HepG2 (cell line): ENCODE data around the gene VCL. TPM values are rescaled to one million over a fixed set of nuclear protein-coding genes. Genes with fewer than 3 reads are reported as not detected.

Experiments used
- ATAC-seq: fragments of 200-7000 bp; cut with Tn5 transposase; 3 replicates; pipeline ENCODE4 v1.9.1; 2020; ENCODE audit warnings: mild to moderate bottlenecking, moderate library complexity
- BruUV-seq: library from RNA; stranded (reverse); fragments of 400-500 nt; replicated peaks from 2 replicates; lab custom pipeline; 2021; lab: Mats Ljungman, UMichigan
- CTCF ChIA-PET: fragments of 300-600 bp; formaldehyde crosslinking; extraction: SDS; loops from one replicate; lab custom pipeline; 2021; ENCODE audit warnings: low total read pairs, inconsistent platforms, low intra/inter-chr PET ratio; lab: Yijun Ruan, JAX
- POLR2A ChIA-PET: fragments of 350-600 bp; sonication (Branson Sonifier 250); formaldehyde crosslinking; loops from one replicate; lab custom pipeline; 2020; ENCODE audit warnings: antibody characterized with exemption, inconsistent platforms; lab: Yijun Ruan, JAX
- DNase-seq: peaks from one replicate; pipeline ENCODE4 v3.0.0-alpha.2; 2015; ENCODE audit warnings: low spot score
- FAIRE-seq: peaks from 3 replicates; lab custom pipeline; 2011; peaks lifted over from hg19 to GRCh38; lab: Jason Lieb, UNC
- H2AFZ ChIP-seq: one replicate; pipeline ENCODE4 v1.6.1; 2011; ENCODE audit warnings: low read length, inconsistent platforms
- H3K27ac ChIP-seq: fragments of 300-600 bp; 3 replicates; pipeline ENCODE4 v1.8.0; 2011; ENCODE audit warnings: mixed run types, mild to moderate bottlenecking, mixed read lengths, low read length, inconsistent platforms; ENCODE audit not compliant: insufficient read depth; ENCODE audit errors: extremely low read length
- H3K27me3 ChIP-seq, 2 experiments: fragments of 200-600 bp in 1 of 2; 2 replicates in 1 of 2; 3 replicates in 1 of 2; pipeline versions ENCODE4 v1.6.0 to v1.8.0; 2011; ENCODE audit warnings: low read length in 2 of 2, mild to moderate bottlenecking in 2 of 2, moderate library complexity in 2 of 2, inconsistent platforms in 1 of 2; ENCODE audit not compliant: insufficient read depth in 2 of 2, control insufficient read depth in 1 of 2
- H3K36me3 ChIP-seq, 2 experiments: fragments of 200-600 bp in 1 of 2; replicated peaks in 1 of 2; 2 replicates in 1 of 2; 3 replicates in 1 of 2; pipeline versions ENCODE4 v1.5.1 to v1.8.0; 2011; ENCODE audit warnings: low read length in 2 of 2, inconsistent platforms in 1 of 2; ENCODE audit not compliant: insufficient read depth in 2 of 2, control insufficient read depth in 1 of 2
- H3K4me1 ChIP-seq: 2 replicates; pipeline ENCODE4 v1.5.1; 2012; ENCODE audit warnings: low read length, inconsistent platforms; ENCODE audit not compliant: insufficient read depth
- H3K4me2 ChIP-seq: 2 replicates; pipeline ENCODE4 v1.6.0; 2011; ENCODE audit warnings: low read depth, low read length, inconsistent platforms
- H3K4me3 ChIP-seq, 3 experiments: fragments of 200-600 bp in 1 of 3; sonication (generic), shearing (Covaris generic) in 1 of 3; replicated peaks in 1 of 3; 2 replicates each; pipeline ENCODE4 v1.5.1; 2011 to 2016; ENCODE audit warnings: low read length in 3 of 3, inconsistent platforms in 2 of 3, low read depth in 2 of 3, mild to moderate bottlenecking in 2 of 3, control low read depth in 1 of 3, mixed read lengths in 1 of 3; ENCODE audit not compliant: insufficient read depth in 1 of 3
- H3K79me2 ChIP-seq: one replicate; pipeline ENCODE4 v1.6.1; 2011; ENCODE audit warnings: low read length, inconsistent platforms; ENCODE audit not compliant: insufficient read depth
- H3K9ac ChIP-seq: 2 replicates; pipeline ENCODE4 v1.6.0; 2011; ENCODE audit warnings: mild to moderate bottlenecking, low read depth, low read length, inconsistent platforms; ENCODE audit not compliant: insufficient read depth
- H3K9me3 ChIP-seq: 2 replicates; pipeline ENCODE4 v1.5.1; 2012; ENCODE audit warnings: mild to moderate bottlenecking, low read length
- H4K20me1 ChIP-seq: 2 replicates; pipeline ENCODE4 v1.6.0; 2011; ENCODE audit warnings: inconsistent platforms, mild to moderate bottlenecking, low read length, moderate library complexity; ENCODE audit not compliant: insufficient read depth
- CBFB ChIP-seq: sonication (generic); formaldehyde crosslinking; IDR thresholded peaks from 2 replicates; pipeline ENCODE4 v1.4.0; 2020; ENCODE audit warnings: missing genetic modification reagents
- JUN ChIP-seq: sonication (generic); formaldehyde crosslinking; IDR thresholded peaks from 2 replicates; pipeline ENCODE4 v1.4.0; 2020; ENCODE audit warnings: mild to moderate bottlenecking, missing genetic modification reagents
- MTF2 ChIP-seq: sonication (generic); formaldehyde crosslinking; IDR thresholded peaks from 2 replicates; pipeline ENCODE4 v1.5.0; 2020; ENCODE audit warnings: missing genetic modification reagents, borderline replicate concordance
- NR2C2 ChIP-seq: sonication (generic); formaldehyde crosslinking; IDR thresholded peaks from 2 replicates; pipeline ENCODE4 v1.4.0; 2020; ENCODE audit warnings: missing genetic modification reagents, mild to moderate bottlenecking, moderate library complexity, borderline replicate concordance
- RAD21 ChIP-seq: fragments of 450-650 bp; formaldehyde crosslinking; IDR thresholded peaks from 2 replicates; pipeline ENCODE4 v1.5.0; 2020; ENCODE audit warnings: mild to moderate bottlenecking
- SUZ12 ChIP-seq: fragments of 150-350 bp; IDR thresholded peaks from 2 replicates; pipeline ENCODE4 v1.6.1; 2014; ENCODE audit warnings: low read depth, low read length
- ZBTB44 ChIP-seq: sonication (generic); formaldehyde crosslinking; IDR thresholded peaks from 2 replicates; pipeline ENCODE4 v1.4.0; 2020; ENCODE audit warnings: missing genetic modification reagents
- ZFY ChIP-seq: sonication (generic); formaldehyde crosslinking; IDR thresholded peaks from 2 replicates; pipeline ENCODE4 v1.4.0; 2020; ENCODE audit warnings: missing genetic modification reagents
- ZKSCAN5 ChIP-seq: sonication (generic); formaldehyde crosslinking; IDR thresholded peaks from 2 replicates; pipeline ENCODE4 v1.5.1; 2020; ENCODE audit warnings: mild to moderate bottlenecking, missing genetic modification reagents
- ZNF225 ChIP-seq: sonication (generic); formaldehyde crosslinking; IDR thresholded peaks from 2 replicates; pipeline ENCODE4 v1.4.0; 2020; ENCODE audit warnings: mild to moderate bottlenecking, missing genetic modification reagents
- ZNF33B ChIP-seq: sonication (generic); formaldehyde crosslinking; IDR thresholded peaks from 2 replicates; pipeline ENCODE4 v1.5.1; 2020; ENCODE audit warnings: mild to moderate bottlenecking, missing genetic modification reagents
- ZNF431 ChIP-seq: sonication (generic); formaldehyde crosslinking; IDR thresholded peaks from 2 replicates; pipeline ENCODE4 v1.9.0; 2022; ENCODE audit warnings: missing genetic modification reagents, low read depth, mild to moderate bottlenecking, borderline replicate concordance
- WGBS: methylation state at CpG from one replicate; pipeline ENCODE4 v1.1.6; 2017; ENCODE audit warnings: low lambda C conversion rate; 5-methylcytosine and 5-hydroxymethylcytosine counted together
- in situ Hi-C: cut with HindIII; loops from 2 replicates; pipeline ENCODE4 v1.10.0; 2017; ENCODE audit warnings: low pct_unique_long_range_greater_than_20kb; ENCODE audit not compliant: extremely low pct_ligation_motif_present
- intact Hi-C: fragments of 100-400 bp; cut with micrococcal nuclease; formaldehyde crosslinking; loops from one replicate; pipeline ENCODE4 v1.10.0; 2022; ENCODE audit not compliant: unreplicated experiment
- polyA plus RNA-seq, 8 experiments: library from polyadenylated mRNA; depleted of rRNA in 3 of 8; stranded (reverse) in 7 of 8; unstranded in 1 of 8; fragments of >200 nt; fragmentation: Illumina TruSeq in 4 of 8; extraction: Trizol in 4 of 8; gene quantifications; 2 replicates each; pipeline versions ENCODE4 v1.2.1 to v1.2.3, GENCODE V29; 2011 to 2016; ENCODE audit warnings: low read depth in 4 of 8, missing spikeins in 1 of 8, mixed read lengths in 1 of 8; ENCODE audit not compliant: insufficient read depth in 1 of 8
- total RNA-seq, 5 experiments: library from RNA; depleted of rRNA; stranded (reverse); fragments of >200 nt; fragmentation: Illumina TruSeq; extraction: Trizol; gene quantifications; 2 replicates each; pipeline ENCODE4 v1.2.3, GENCODE V29; 2016; ENCODE audit warnings: low read depth in 1 of 5

VCL gene
- total and polyA plus RNA-seq, 2 of the 13 experiments (the other 11 are each of a cell fraction or from before 2014, with no cell fraction given) = 17.3 to 26.9 TPM

DNA sequence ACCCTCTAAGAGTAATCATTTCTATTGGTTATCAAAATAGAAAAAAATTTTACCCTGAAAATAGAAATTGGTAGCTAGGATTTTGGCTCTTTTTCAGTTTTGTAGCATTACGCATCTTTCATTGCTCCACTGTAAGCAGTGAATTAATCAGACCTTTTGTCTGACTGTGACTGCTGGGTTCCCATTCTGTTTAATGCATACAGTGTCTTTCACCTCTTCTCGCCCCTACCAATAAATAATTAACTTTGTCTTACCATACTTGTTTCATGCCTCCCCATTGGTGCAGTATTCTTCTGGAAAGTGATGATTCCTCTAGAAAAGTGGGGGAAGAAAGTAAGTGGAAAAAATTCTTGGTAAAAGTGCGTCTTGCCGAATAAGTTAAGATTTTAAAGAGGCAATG, 79.5 kb downstream of the VCL start:
- Histone ChIP-seq H3K79me2 (no peaks in the 10 kb centered on the region), H3K4me1 (no peaks in the 10 kb centered on the region), H3K36me3 (peaks cover 6 to 24% of the 10 kb centered on the region in 2 experiments), H3K27ac (no peak overlapping the region), H3K9me3 (no peaks in the 10 kb centered on the region), H3K4me2 (no peak overlapping the region), H3K9ac (no peak overlapping the region), H3K27me3 (no peaks in the 10 kb centered on the region), H3K4me3 (no peak overlapping the region), H2AFZ (no peak overlapping the region), H4K20me1 (no peaks in the 10 kb centered on the region)
- CTCF ChIA-PET = no interaction called here
- no peak for TF ChIP-seq SUZ12
- TF ChIP-seq JUN (CRISPR knock-in tag) = no peak
- no peak for TF ChIP-seq ZKSCAN5 (CRISPR knock-in tag)
- no peak for TF ChIP-seq ZBTB44 (CRISPR knock-in tag)
- no peak for TF ChIP-seq ZNF33B
- no peak for TF ChIP-seq CBFB (CRISPR knock-in tag)
- no peak for TF ChIP-seq RAD21 (CRISPR knock-in tag)
- BruUV-seq = no TSS peak
- 94% methylated on average over 4 of the region's 4 CpGs for WGBS
- POLR2A ChIA-PET = no interaction called here
- DNase-seq (no peak), ATAC-seq (no peak), FAIRE-seq (no peak)
- intact Hi-C loops = no loop called here
- in situ Hi-C loops = no loop called here

DNA sequence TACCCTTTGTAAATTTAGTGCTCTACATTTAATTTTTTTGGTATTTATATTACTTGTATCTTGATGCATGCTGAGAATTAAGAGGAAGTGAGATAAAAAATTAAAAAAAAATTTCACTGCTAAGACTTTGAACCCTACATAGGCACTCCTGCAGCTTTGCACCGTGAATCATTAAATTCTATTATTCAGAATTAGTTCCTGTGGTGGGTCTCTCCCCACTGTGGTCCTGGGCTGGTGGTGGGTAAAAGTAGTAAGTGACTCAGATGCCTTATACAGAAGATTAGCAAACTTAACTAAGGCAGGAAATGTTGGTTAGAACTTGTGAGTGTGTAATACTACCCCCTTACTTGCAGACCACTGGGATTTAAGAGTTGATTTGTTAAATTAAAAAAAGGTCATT, 80.1 kb downstream of the VCL start:
- Histone ChIP-seq H3K9ac (no peak overlapping the region), H2AFZ (no peak overlapping the region), H3K27ac (no peak overlapping the region), H4K20me1 (no peaks in the 10 kb centered on the region), H3K79me2 (no peaks in the 10 kb centered on the region), H3K4me3 (no peak overlapping the region), H3K4me1 (no peaks in the 10 kb centered on the region), H3K27me3 (no peaks in the 10 kb centered on the region), H3K9me3 (no peaks in the 10 kb centered on the region), H3K4me2 (no peak overlapping the region), H3K36me3 (peaks cover 4 to 22% of the 10 kb centered on the region in 2 experiments; a peak in 3 of 5 replicates)
- ChIA-PET CTCF (no interaction called here), POLR2A (no interaction called here)
- BruUV-seq = no TSS peak
- ATAC-seq = no peak
- FAIRE-seq = no peak
- in situ Hi-C loops (no loop called here), intact Hi-C loops (no loop called here)
- 86% methylated on average over 1 of the region's 1 CpG for WGBS
- no peak for TF ChIP-seq NR2C2
- no peak for TF ChIP-seq ZNF431 (CRISPR knock-in tag)
- TF ChIP-seq ZNF225 (CRISPR knock-in tag) = no peak
- TF ChIP-seq ZKSCAN5 (CRISPR knock-in tag) = no peak
- no peak for TF ChIP-seq ZFY
- no peak for TF ChIP-seq MTF2 (CRISPR knock-in tag)
- no peak for DNase-seq
